HEK293 (cell line): Measurements from ENCODE around the gene SLC9A5.

Source experiments
- CTCF ChIA-PET: fragments of 350-600 bp; formaldehyde crosslinking; extraction: SDS; loops from one replicate; lab custom pipeline; 2021; ENCODE audit warnings: antibody characterized with exemption; lab: Yijun Ruan, JAX
- POLR2A ChIA-PET: fragments of 300-600 bp; formaldehyde crosslinking; extraction: SDS; loops from one replicate; lab custom pipeline; 2020; ENCODE audit warnings: antibody characterized with exemption, inconsistent platforms; lab: Yijun Ruan, JAX
- H3K27ac ChIP-seq: fragments of 200-500 bp; sonication (Bioruptor generic); 2 replicates; pipeline ENCODE4 v1.5.1; 2014; ENCODE audit warnings: low read depth, low read length, control low read depth, inconsistent platforms; ENCODE audit errors: extremely low read depth
- H3K36me3 ChIP-seq, 2 experiments: fragments of 200-500 bp in 1 of 2; sonication (Bioruptor generic) in 1 of 2; 1 replicate in 1 of 2; 2 replicates in 1 of 2; pipeline ENCODE4 v1.5.1; 2014 to 2017; ENCODE audit warnings: inconsistent platforms in 2 of 2, low read length in 2 of 2; ENCODE audit not compliant: control insufficient read depth in 2 of 2, insufficient read depth in 1 of 2
- H3K4me1 ChIP-seq: fragments of 200-500 bp; sonication (Bioruptor generic); 2 replicates; pipeline ENCODE4 v1.5.1; 2014; ENCODE audit warnings: mild to moderate bottlenecking, low read length, inconsistent platforms; ENCODE audit not compliant: control insufficient read depth, insufficient read depth
- H3K4me3 ChIP-seq: 2 replicates; pipeline ENCODE4 v1.5.1; 2011; ENCODE audit warnings: low read depth, mild to moderate bottlenecking, control low read depth, low read length, moderate library complexity
- H3K9me3 ChIP-seq: fragments of 200-500 bp; sonication (Bioruptor generic); 2 replicates; pipeline ENCODE4 v1.5.1; 2014; ENCODE audit warnings: low read depth, low read length, inconsistent platforms; ENCODE audit not compliant: control insufficient read depth, insufficient read depth
- EGR2 ChIP-seq: fragments of 450-650 bp; formaldehyde crosslinking; IDR thresholded peaks from 2 replicates; pipeline ENCODE4 v1.5.1; 2016; ENCODE audit warnings: low read depth, missing biosample characterization, missing genetic modification characterization
- KLF7 ChIP-seq: fragments of 450-650 bp; formaldehyde crosslinking; IDR thresholded peaks from 2 replicates; pipeline ENCODE4 v1.5.1; 2016; ENCODE audit warnings: missing biosample characterization, missing genetic modification characterization, borderline replicate concordance
- MZF1 ChIP-seq: fragments of 450-650 bp; formaldehyde crosslinking; IDR thresholded peaks from 2 replicates; pipeline ENCODE4 v1.5.1; 2017; ENCODE audit warnings: missing biosample characterization, missing genetic modification characterization, borderline replicate concordance
- OSR2 ChIP-seq: fragments of 450-650 bp; formaldehyde crosslinking; IDR thresholded peaks from 2 replicates; pipeline ENCODE4 v1.5.1; 2016; ENCODE audit warnings: missing biosample characterization, missing genetic modification characterization
- PATZ1 ChIP-seq: fragments of 450-650 bp; formaldehyde crosslinking; IDR thresholded peaks from 2 replicates; pipeline ENCODE4 v1.5.1; 2016; ENCODE audit warnings: missing biosample characterization, missing genetic modification characterization
- ZBTB1 ChIP-seq: fragments of 450-650 bp; formaldehyde crosslinking; IDR thresholded peaks from 2 replicates; pipeline ENCODE4 v1.5.1; 2016; ENCODE audit warnings: missing biosample characterization, missing genetic modification characterization
- ZBTB17 ChIP-seq: fragments of 450-650 bp; formaldehyde crosslinking; IDR thresholded peaks from 2 replicates; pipeline ENCODE4 v1.5.1; 2016; ENCODE audit warnings: missing biosample characterization, missing genetic modification characterization
- ZBTB7A ChIP-seq: fragments of 450-650 bp; formaldehyde crosslinking; IDR thresholded peaks from 2 replicates; pipeline ENCODE4 v1.5.1; 2016; ENCODE audit warnings: low read depth, missing biosample characterization, missing genetic modification characterization
- ZFP37 ChIP-seq: fragments of 450-650 bp; formaldehyde crosslinking; IDR thresholded peaks from 2 replicates; pipeline ENCODE4 v1.5.1; 2016; ENCODE audit warnings: missing biosample characterization, missing genetic modification characterization
- ZNF10 ChIP-seq: fragments of 450-650 bp; formaldehyde crosslinking; IDR thresholded peaks from 2 replicates; pipeline ENCODE4 v1.5.1; 2017; ENCODE audit warnings: missing biosample characterization, missing genetic modification characterization
- ZNF138 ChIP-seq: fragments of 450-650 bp; formaldehyde crosslinking; IDR thresholded peaks from 2 replicates; pipeline ENCODE4 v1.5.1; 2016; ENCODE audit warnings: missing biosample characterization, missing genetic modification characterization, borderline replicate concordance
- ZNF19 ChIP-seq: fragments of 450-650 bp; formaldehyde crosslinking; IDR thresholded peaks from 2 replicates; pipeline ENCODE4; 2016; ENCODE audit warnings: missing biosample characterization, missing genetic modification characterization, low read depth
- ZNF24 ChIP-seq: fragments of 450-650 bp; formaldehyde crosslinking; IDR thresholded peaks from 2 replicates; pipeline ENCODE4 v1.5.1; 2016; ENCODE audit warnings: missing biosample characterization, missing genetic modification characterization
- ZNF366 ChIP-seq: fragments of 450-650 bp; formaldehyde crosslinking; conservative IDR thresholded peaks from 2 replicates; pipeline ENCODE4 v1.5.1; 2016; ENCODE audit warnings: missing biosample characterization, missing genetic modification characterization
- ZNF48 ChIP-seq: fragments of 450-650 bp; formaldehyde crosslinking; IDR thresholded peaks from 2 replicates; pipeline ENCODE4 v1.5.1; 2016; ENCODE audit warnings: missing biosample characterization, missing genetic modification characterization
- ZSCAN4 ChIP-seq: fragments of 450-650 bp; formaldehyde crosslinking; IDR thresholded peaks from 2 replicates; pipeline ENCODE4 v1.5.1; 2017; ENCODE audit warnings: missing biosample characterization, missing genetic modification characterization
- TF ChIP-seq, protein P1 (sequence below): fragments of 450-650 bp; formaldehyde crosslinking; IDR thresholded peaks from 2 replicates; pipeline ENCODE4 v1.5.1; 2016; ENCODE audit warnings: missing biosample characterization, missing genetic modification characterization
- TF ChIP-seq, protein P2 (sequence below): fragments of 450-650 bp; formaldehyde crosslinking; IDR thresholded peaks from 2 replicates; pipeline ENCODE4 v1.5.1; 2016; ENCODE audit warnings: missing biosample characterization, missing genetic modification characterization

The SLC9A5 gene

GRCh38 chr16:67283826-67284555 is 35.2 kb downstream of the SLC9A5 start (continued):
- TF ChIP-seq PATZ1 (tag by site-specific recombination) (no peak), ZNF48 (tag by site-specific recombination) (no peak)

DNA sequence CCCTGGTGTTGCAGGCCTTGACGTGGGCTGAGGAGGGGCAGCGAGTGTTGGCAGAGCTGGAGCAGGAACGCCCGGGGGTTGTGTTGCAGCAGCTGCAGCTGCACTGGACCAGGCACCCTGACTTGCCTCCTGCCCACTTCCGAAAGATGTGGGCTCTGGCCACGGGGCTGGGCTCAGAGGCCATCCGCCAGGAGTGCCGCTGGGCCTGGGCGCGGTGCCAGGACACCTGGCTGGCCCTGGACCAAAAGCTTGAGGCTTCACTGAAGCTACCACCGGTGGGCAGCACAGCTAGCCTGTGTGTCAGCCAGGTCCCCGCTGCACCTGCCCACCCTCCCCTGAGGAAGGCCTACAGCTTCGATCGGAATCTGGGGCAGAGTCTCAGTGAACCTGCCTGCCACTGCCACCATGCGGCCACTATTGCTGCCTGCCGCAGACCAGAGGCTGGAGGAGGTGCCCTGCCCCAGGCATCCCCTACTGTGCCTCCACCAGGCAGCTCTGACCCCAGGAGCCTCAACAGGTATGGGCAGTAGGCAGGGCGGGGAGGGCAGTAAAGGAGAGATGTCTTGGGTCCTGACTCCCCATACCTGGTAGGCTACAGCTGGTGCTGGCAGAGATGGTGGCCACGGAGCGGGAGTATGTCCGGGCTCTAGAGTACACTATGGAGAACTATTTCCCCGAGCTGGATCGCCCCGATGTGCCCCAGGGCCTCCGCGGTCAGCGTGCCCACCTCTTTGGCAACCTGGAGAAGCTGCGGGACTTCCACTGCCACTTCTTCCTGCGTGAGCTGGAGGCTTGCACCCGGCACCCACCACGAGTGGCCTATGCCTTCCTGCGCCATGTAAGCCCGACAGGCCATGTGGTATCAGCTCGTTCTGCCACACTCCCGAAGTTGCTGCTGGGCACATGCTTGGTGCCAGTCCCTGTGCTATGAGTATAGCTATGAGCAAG is 36.2 kb downstream of the SLC9A5 start:
- CTCF ChIA-PET, result interaction anchor here (0.6 to 3.8 kb wide), 27 partner anchors 8 to 186 kb away, joined by 3 to 26 read pairs (median 3); partner anchors contain the start of genes KCTD19, LRRC36, SLC9A5 and TMEM208
- H3K36me3 ChIP-seq, result peaks cover 0 to 44% of the 10 kb centered on the region in 2 experiments; a peak in 1 of 3 replicates
- POLR2A ChIA-PET, result interaction anchor here (0.5 to 0.6 kb wide), 2 partner anchors 34 to 35 kb away, joined by 3 to 4 read pairs; no protein-coding TSS in a partner anchor
- H3K27ac ChIP-seq, result no peak overlapping the region
- H3K4me1 ChIP-seq, result no peaks in the 10 kb centered on the region
- no peak overlapping the region for H3K4me3 ChIP-seq
- H3K9me3 ChIP-seq, result no peaks in the 10 kb centered on the region
- TF ChIP-seq, protein P1, sequence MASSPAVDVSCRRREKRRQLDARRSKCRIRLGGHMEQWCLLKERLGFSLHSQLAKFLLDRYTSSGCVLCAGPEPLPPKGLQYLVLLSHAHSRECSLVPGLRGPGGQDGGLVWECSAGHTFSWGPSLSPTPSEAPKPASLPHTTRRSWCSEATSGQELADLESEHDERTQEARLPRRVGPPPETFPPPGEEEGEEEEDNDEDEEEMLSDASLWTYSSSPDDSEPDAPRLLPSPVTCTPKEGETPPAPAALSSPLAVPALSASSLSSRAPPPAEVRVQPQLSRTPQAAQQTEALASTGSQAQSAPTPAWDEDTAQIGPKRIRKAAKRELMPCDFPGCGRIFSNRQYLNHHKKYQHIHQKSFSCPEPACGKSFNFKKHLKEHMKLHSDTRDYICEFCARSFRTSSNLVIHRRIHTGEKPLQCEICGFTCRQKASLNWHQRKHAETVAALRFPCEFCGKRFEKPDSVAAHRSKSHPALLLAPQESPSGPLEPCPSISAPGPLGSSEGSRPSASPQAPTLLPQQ, result no peak
- peak; percentile 33; the same call in 1 of the 2 replicates for TF ChIP-seq ZBTB17 (tag by site-specific recombination)
- TF ChIP-seq, protein P2, sequence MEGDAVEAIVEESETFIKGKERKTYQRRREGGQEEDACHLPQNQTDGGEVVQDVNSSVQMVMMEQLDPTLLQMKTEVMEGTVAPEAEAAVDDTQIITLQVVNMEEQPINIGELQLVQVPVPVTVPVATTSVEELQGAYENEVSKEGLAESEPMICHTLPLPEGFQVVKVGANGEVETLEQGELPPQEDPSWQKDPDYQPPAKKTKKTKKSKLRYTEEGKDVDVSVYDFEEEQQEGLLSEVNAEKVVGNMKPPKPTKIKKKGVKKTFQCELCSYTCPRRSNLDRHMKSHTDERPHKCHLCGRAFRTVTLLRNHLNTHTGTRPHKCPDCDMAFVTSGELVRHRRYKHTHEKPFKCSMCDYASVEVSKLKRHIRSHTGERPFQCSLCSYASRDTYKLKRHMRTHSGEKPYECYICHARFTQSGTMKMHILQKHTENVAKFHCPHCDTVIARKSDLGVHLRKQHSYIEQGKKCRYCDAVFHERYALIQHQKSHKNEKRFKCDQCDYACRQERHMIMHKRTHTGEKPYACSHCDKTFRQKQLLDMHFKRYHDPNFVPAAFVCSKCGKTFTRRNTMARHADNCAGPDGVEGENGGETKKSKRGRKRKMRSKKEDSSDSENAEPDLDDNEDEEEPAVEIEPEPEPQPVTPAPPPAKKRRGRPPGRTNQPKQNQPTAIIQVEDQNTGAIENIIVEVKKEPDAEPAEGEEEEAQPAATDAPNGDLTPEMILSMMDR, result peak; percentile 48; the same call in 1 of the 2 replicates
- TF ChIP-seq, all 188 proteins: peak for 2

DNA sequence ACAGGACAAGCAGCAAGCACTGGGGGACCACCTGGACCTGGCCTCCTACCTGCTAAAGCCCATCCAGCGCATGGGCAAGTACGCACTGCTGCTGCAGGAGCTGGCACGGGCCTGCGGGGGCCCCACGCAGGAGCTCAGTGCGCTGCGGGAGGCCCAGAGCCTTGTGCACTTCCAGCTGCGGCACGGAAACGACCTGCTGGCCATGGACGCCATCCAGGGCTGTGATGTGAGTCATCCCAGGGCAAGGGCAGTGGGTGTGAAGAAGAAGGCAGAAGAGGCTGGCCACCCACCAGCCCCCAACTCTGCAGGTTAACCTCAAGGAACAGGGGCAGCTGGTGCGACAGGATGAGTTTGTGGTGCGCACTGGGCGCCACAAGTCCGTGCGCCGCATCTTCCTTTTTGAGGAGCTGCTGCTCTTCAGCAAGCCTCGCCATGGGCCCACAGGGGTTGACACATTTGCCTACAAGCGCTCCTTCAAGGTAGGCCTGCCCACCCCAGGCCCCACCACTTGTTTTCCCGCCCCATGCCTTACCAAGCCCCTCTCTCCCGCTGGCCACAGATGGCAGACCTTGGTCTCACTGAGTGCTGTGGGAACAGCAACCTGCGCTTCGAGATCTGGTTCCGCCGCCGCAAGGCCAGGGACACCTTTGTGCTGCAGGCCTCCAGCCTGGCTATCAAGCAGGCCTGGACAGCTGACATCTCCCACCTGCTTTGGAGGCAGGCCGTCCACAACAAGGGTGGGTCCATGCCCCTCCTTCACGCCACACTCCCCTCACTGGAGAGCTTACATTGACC is 37.9 kb downstream of the SLC9A5 start:
- POLR2A ChIA-PET, result interaction anchor here (0.7 to 0.8 kb wide), 2 partner anchors 53 to 88 kb away, joined by 3 to 5 read pairs; no protein-coding TSS in a partner anchor
- Histone ChIP-seq H3K4me3 (no peak overlapping the region), H3K9me3 (no peaks in the 10 kb centered on the region), H3K4me1 (no peaks in the 10 kb centered on the region), H3K27ac (no peak overlapping the region), H3K36me3 (peaks cover 0 to 42% of the 10 kb centered on the region in 2 experiments; a peak in 1 of 3 replicates)
- no peak for TF ChIP-seq ZFP37 (tag by site-specific recombination)
- 0 out of 2 replicates have a peak, but pooled peaks have one; percentile 10 for TF ChIP-seq EGR2 (tag by site-specific recombination)
- CTCF ChIA-PET, result interaction anchor here (0.6 to 3.8 kb wide), 2 partner anchors 10 to 359 kb away, joined by 3 to 26 read pairs; no protein-coding TSS in a partner anchor

DNA sequence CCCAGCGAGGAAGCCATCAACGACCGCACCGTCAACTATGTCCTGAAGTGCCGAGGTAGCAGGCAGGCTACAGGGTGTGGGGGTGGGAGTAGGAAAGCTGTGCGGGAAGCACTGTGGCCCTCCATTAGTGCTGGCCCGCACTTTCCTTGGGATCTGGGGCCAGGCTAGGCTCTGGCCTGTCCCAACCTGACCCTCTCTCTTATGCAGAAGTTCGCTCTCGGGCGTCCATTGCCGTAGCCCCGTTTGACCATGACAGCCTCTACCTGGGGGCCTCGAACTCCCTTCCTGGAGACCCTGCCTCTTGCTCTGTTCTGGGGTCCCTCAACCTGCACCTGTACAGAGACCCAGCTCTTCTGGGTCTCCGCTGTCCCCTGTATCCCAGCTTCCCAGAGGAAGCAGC is 39.2 kb downstream of the SLC9A5 start:
- Histone ChIP-seq H3K9me3 (no peaks in the 10 kb centered on the region), H3K4me3 (no peak overlapping the region), H3K36me3 (peaks cover 0 to 31% of the 10 kb centered on the region in 2 experiments; a peak in 1 of 3 replicates), H3K27ac (no peak overlapping the region), H3K4me1 (no peaks in the 10 kb centered on the region)
- POLR2A ChIA-PET, result no interaction called here
- CTCF ChIA-PET, result interaction anchor here (1.0 to 1.3 kb wide), 4 partner anchors 8 to 129 kb away, joined by 3 to 6 read pairs (median 3); partner anchors contain the start of gene ZDHHC1
- TF ChIP-seq MZF1 (tag by site-specific recombination), result no peak
- TF ChIP-seq ZNF138 (tag by site-specific recombination), result no peak
- no peak for TF ChIP-seq ZNF10 (tag by site-specific recombination)
- no peak for TF ChIP-seq ZBTB1
- no peak for TF ChIP-seq ZBTB7A
- no peak for TF ChIP-seq ZNF366 (tag by site-specific recombination)
- no peak for TF ChIP-seq OSR2 (tag by site-specific recombination)
- TF ChIP-seq ZNF24 (tag by site-specific recombination), result no peak
- no peak for TF ChIP-seq ZSCAN4
- TF ChIP-seq ZNF19, result no peak
- no peak for TF ChIP-seq KLF7 (tag by site-specific recombination)
